Skin of body (tissue), 2 donors: ENCODE results near the gene ANKRD44. TPM values are rescaled to one million over a fixed set of nuclear protein-coding genes. Genes with fewer than 3 reads are reported as not detected.
"Not testable (repeated sequence)": the region's sequence is repeated elsewhere in the genome, so short reads cannot be mapped to it uniquely, and the experiment has no call there.

Experiments used
- DNase-seq: peaks from one replicate; lab custom pipeline; 2025; lab: John Stamatoyannopoulos, UW
- total RNA-seq: library from RNA; depleted of rRNA; stranded (reverse); fragments of >200 nt; gene quantifications from one replicate; pipeline ENCODE4 v1.2.3, GENCODE V29; 2014

The ANKRD44 gene
- total RNA-seq, 1 donor from 2014 or later = 21.8 TPM

DNA sequence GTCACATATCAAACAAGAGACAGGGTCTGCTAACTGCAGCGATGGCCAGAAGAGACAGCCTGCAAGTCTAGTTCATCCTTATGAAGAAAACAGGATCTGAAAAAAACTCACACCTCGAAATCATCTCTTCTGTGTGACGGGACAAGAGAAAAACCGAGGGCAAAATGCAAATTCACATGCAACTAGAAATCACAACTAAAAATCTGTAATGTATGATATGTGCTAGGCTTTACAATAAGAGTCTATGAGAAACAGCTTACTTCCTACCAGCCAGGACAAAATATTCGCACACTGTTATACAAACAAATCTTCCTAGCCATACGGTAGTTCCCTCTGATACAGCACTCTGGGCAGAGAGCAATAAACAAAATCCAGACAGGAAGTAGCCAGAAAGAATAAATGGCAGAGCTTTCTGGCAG is 48.8 kb downstream of the ANKRD44 start:
- DNase-seq = no peak

DNA sequence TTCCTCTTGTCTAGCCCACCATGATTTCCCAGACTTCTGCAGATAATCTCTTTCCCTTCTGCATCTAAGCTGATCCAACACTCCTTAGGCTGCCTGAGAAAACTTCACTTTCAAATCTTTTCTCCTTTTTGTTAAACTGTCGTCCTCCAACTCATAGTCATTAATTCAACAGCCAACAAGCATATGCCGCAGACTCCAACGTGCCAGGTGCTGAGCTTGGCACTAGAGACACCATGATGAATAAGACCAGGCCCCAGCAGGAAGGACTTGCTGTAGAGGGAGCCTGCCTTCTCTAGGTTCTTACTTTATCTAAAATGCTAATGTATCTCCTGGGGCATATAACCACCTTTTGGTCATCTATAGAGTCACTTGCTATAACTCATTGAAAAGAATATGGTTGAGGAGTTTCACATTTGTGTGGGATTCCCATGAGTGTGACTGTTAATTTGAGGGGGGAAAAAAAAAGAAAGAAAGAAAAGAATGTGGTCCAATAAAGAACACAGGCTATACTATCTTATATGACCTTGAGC is 51.0 kb downstream of the ANKRD44 start:
- DNase-seq = no peak

DNA sequence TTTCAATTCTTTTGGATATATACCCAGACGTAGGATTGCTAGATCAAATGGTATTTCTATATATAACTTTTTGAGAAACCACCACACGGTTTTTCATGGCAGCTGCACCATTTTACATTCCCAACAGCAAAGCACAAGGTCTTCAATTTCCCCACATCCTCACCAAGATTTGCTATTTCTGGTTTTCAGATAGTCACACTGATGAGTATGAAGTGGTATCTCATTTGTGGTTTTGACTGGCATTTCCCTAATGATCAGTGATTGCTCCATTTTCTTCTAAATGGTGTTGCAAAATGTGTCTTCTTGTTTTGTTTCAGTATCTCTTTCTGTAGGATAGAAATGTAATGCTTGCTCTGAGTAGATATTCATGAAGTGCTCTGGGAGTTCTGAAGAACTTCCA is 52.0 kb downstream of the ANKRD44 start:
- DNase-seq = no peak

DNA sequence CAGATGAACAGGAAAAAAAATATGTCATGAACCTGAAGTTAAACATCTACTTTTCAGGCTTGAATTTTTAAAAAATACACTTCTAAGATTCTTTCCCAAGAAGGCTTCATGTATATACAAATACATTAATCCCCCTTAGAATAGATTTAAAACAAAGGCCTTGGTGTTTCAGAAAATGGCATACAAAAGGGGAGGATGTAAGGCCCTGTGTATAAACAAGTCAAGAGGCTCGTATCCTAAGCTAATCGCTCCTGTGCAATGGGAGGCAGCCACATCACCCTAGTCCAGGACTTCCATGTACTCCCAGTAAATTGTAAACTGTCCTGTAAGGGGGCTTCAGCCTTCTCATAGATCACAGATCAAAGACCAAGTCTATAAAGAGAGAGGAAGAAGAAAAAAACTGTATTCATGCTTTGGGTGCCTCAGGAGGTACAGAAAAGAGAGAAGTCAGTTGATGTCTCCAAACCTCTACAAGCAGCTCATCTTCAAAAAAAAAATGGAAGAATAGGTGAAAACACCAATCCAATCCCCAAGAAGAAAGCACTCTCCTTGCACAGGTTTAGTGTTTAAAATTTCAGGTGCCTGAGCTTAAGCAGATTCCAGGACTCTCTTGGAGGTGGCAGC is 53.9 kb downstream of the ANKRD44 start:
- DNase-seq = no peak

DNA sequence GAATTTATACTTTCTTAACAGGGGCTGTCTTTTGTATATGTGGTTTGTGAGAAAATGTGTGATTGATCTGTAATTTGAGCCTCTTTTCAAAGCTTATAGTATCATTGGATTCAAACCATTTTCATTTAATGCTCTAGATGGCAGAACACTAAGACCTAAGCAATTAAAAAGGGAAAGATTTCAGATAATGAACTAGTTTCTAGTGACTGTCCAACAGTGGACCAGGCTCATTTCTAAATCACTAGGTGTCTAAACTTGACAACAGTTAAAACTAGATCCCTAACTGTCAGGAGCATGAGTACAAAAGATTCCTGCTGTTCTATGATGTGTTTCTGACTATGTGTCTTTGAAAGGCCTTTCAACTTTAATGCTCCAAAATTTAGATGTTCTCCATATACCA is 54.6 kb downstream of the ANKRD44 start:
- no peak for DNase-seq

DNA sequence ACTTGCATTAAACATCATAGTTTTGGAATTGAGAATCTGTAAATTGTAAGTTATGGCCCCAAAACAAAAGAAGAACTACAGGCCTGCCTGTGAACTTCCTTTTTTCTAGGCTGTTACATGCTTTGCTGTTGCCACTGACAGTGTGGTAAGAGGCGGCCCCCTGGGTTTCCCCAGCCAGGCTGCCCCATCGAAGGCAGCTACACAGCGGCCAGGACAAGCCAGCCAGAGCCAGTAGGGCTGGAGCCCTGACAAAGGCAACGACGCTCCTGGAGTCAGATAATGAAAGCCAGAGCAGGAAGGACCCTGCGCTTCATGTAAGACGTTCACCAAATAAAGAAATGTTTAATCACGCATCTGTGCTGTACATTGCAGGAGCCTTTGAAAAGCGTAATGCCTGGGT is 55.0 kb downstream of the ANKRD44 start:
- peak; percentile 40 for DNase-seq

DNA sequence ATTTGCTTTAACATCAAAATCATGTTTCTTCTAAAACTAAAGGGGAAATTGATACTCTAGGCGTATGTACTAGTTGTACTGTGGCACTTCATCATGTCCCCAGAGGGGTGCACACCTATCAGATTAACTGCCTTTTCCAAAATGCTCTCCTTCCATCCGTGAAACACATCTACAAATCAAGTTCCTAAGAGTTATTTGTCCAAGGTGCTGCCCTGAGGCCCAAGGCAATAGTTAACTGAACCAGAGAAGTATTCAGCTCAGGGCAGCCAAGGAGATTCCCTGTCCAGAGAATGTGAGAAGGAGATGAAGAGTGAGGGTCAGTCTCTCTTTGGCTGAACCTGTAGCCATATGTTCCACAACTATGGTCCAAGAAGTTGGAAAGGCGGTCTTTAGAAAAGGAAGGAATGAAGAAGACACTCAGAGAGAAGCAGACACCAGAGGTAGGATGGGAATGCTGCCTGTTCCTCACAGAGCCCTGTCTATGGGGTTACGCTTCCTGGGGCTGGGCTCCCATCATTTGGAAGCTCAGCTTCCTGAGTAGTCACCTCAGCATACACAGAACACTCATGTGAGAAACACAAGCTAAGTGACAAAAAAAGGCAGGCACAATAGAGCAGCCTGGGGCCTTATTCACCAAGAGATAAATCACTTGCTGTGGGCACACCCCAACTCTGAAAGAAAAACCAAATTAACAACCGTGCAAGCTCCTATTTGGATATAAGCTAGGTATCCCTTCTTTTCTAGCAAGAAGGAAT is 55.6 kb downstream of the ANKRD44 start:
- no peak for DNase-seq

DNA sequence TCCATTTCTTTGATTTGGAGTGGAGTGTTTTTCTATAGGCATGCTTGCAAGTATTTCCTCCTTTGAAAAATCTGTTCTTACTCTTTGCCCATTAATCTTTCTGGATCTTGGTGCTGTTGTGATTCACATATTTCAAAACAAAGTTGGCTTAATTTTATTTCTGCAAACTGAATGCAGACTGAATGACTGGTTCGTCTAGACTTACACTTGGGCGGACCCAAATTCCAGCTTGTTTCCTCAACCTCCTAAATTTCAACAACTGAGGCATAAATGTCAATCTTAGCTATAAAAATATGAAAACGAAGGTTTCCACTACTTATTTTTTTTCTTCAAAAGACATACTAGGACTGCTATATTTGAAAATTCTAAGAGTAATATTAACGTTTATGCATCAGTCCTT is 59.0 kb downstream of the ANKRD44 start:
- DNase-seq = peak; percentile 66

DNA sequence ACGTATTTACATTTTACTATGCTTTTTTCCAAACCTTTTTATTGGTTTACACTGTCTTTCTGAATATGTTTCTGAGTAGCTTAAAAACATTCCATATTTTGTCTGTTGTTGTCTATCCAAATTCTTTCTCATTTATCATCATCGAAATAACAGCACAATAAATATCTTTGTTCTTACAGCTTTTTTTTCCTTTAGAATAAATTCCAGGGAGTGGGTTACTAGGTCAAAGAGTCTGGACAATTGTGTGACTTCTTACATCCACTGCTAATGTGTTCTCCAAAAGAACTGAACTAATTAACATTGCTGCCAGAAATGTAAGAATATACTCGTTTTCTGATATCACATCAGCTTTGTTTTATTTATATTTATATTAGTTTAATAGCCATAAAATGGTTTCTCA is 59.4 kb downstream of the ANKRD44 start:
- DNase-seq = peak; percentile 59

DNA sequence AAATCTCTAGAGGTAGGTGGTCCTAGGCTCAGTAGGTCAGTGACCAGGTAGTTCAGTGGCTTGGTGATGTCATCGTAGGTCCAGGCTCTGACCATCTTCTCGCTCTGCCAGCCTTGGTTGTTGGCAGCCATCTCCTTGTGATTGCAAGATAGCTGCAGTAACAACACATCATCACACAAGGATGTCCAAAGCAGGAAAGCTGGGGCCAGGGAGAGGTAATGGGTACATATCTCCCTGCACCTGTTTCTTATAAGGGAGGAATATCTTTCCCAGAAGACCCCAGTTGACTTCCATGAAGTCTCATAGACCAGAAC is 60.5 kb downstream of the ANKRD44 start:
- no peak for DNase-seq

DNA sequence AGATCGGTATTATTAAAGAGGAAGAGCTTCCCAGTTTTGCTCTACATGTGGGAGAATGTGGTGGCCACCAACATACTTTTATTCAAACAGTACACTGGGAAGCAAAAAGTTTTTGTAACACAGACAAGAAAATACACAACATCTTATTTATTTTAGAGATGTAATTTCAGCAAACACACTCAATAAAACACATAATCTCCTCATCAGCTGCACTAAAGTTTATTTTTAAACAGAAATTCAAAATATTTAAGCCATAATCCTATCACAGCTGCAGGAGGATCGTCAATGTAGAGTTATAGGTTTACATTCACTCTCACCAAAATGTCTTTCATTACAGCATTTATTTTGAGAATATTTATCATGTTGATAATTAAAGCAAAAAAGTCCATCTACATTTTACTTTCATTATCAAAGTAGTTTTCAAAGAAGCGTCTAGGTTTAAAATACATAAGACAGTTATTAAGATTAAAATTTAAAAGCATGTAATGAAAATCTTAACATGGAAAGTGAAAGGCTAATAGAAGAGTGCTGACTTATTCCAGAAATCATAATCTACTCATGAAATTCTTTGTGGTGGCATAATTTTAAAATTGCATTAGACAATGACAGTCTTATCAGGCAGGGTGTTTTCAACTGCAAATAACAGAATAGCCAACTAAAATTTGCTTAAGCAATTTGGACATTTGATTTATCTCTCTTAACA is 61.0 kb downstream of the ANKRD44 start:
- no peak for DNase-seq

DNA sequence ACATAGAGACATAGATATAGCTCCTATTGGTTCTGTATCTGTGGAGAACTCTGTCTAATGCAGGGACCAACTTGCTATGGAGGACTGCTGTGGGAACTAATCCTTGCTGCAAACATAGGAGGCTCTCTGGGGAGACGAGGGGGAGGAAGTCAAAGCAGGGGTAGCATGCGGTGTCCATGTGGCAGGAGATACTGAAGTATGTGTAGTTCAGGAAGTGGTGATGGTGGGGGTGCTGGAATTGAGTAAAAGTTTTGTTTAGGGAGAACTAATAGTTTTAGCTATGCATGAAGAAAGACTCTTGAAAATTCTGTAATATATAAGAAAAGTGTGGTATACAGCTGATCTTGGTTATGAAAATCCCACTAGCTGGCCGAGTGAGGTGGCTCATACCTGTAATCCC is 62.0 kb downstream of the ANKRD44 start:
- DNase-seq = peak; percentile 64

DNA sequence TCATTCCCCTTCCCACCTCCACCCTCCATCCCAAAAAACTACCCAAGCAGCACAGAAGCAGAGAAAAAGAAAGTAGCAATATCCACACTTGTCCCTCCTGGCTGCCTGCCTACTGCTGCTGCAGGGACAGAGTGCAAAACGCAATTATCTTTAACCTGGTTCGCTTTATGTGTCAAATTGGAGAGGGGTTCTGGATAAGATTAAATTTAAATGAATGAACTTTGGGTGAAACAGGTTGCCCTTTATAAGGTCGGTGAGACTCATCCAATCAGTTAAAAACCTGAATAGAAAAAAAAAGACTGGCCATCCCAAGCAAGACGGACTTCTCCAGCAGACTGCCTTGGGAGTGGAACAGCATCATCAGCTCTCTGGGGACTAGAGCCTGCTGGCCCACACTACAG is 62.6 kb downstream of the ANKRD44 start:
- no peak for DNase-seq

DNA sequence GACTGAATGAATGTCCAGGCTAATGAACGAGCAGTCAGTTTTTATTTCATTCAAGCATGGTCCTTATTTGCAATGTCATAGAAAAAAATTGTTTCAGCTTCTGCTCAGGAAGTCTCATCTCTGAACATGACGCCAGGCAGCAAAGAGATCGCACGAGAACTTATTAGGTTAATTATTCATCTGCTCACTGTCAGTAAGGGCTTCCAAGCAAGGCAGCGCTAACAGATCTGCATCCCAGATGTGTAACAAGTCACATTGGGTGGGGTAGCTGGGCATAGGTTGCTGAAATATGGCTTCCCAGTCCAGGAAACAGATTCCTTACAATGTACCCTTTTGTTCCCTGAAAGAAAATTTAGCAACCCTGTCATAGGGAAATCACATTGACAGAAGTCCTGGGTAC is 63.5 kb downstream of the ANKRD44 start:
- peak; percentile 75 for DNase-seq

DNA sequence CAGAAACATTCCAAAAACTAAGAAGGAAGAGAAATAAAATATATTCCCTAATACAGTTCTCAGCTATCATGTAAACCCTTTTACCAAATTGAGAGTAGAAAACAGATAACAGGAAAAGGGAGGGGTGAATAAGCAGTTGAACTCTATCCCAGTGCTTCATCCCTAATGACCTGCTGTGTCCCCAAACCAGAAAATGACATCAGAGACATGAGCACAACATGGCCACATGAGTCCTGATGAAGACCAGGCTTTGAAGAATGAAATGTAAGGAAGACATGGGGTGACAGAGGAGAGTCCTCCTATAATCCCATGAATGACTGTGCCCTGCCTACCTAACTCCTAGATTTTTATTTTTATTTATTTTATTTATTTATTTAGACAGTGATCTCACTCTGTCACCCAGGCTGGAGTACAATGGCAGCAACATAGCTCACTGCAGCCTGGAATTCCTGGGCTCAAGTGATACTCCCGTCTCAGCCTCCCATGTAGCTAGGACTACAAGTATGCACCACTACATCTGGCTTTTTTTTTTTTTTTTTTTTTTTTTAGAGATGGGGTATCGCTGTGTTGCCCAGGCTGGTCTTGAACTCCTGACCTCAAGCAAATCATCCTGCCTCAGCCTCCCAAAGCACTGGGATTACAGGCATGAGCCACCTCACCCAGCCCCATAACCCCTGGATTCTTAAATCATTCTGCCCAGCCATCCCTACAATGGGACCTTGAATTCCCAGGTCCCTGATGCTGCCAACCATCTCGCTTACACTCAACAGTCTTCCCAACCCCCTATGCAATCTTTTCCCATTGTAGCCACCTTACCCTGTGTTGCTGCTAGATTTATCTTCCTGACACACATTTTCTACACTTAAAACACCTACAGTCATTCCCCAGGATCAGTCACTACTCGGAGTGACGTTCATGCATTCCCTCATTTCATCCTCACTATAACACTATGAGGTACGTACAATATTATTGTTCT is 64.5 kb downstream of the ANKRD44 start:
- no peak for DNase-seq

DNA sequence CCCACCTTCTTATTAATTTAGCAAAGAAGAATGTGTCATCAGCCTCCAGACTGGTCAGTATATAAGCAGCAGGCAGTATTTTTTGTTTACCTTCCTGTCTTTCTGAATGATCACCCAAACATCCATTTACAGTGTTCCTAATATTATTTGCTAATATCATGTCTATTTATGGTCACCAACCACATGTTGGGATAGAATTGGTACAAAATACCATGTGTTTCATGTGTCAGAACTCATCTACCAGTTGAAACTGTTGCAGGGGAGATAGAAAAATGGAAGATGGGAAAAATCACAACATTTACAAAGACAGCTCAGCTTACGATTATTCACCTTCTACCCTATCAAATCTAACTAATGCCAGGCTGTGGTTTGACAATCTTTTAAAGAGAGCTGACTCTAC is 66.2 kb downstream of the ANKRD44 start:
- DNase-seq = no peak

DNA sequence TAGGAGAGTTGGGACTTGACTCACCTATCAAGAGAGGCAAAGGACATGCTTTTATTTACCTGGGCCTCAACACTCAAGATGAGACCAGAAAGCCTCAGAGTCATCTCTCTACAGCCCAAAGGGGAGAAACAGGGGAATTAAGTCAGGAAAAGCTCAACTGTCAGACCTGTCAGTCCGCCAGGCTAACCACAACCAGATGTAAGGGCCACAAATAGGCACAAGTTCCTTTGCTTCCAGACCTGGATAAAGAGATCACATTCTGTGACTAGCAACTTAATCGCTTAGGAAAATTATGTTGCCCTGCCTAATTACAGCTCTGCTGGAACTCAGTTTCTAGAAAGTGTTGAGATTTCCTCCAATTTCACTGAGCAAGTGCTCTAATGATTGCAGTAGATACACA is 67.9 kb downstream of the ANKRD44 start:
- no peak for DNase-seq

DNA sequence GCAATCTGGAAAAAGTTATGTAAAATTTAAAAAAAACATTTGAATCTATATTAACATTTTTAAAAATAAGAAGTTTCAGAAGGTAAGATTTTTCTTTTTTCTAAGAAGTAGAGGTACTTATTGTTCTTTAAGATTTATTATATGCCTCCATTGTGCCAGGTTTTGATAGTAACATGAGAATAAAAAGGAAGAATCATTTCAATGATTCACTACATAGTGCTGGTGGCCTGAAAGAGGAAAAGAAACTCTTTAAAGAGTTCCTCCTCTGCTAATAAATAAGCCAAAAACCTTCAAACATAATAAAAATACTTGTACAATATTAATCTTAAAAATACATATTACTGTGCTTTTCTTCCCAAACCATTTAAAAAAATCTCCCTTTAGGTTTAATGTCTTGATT is 69.0 kb downstream of the ANKRD44 start:
- DNase-seq = no peak

DNA sequence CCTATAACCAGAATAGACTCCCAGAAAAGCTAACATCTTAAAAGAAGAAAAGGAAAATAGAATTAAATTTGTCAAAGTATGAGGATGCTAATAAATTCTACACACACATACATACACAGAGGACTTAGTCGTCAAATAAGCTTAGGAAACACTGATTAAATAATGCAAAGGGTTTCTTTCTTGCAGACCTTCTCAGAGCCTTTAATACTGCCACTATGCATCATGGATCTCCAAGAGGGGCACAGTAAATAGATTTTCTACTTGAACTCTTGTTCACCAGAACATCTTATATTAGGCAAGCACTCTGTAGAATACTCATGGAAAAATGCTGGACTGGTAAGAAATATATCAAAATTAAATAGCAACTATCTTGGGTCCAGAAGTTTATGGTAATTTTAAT is 69.4 kb downstream of the ANKRD44 start:
- no peak for DNase-seq

DNA sequence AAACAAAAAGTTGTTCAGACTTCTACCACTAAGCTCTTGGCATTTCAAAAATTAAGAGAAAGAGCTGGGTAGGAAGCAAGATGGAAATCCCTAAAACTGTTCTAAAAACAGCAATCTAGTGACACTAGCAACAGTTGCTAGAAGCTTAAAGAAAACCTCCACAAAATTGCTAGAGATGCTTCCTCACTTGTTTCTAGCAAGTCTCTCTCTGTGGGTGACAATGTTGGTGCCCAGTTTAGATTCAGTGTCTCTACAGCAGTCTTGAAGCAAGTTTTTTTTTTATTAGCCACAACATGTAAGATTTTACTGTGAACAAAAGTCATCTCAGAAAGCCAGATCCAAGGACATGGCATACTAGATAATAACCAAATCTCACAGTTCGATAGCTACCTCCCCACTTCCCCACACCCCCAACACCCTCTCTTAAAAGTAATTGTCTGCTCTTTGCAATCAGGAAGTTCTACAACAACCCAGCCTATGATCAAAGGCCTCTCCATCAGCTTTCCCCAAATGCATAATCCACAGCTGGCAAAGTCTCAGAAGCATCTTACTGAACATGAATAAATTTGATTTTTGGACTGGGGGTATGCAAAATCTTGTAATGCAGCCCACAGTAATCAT is 70.0 kb downstream of the ANKRD44 start:
- DNase-seq = no peak

DNA sequence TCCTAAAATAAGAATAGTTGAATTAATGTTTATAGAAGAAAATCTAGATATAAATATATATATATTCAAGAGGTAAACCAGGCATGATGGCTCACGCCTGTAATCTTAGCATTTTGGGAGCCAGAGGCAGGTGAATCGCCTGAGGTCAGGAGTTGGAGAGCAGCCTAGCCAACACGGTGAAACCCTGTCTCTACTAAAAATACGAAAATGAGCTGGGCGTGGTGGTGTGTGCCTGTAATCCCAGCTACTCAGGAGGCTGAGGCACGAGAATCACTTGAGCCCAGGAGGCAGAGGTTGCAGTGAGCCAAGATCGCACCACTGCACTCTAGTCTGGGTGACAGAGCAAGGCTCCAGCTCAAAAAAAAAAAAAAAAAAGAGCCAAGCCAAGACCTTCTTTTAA is 70.6 kb downstream of the ANKRD44 start:
- DNase-seq = not testable (repeated sequence)
